WTC11 (cell line): Measurements from ENCODE around the gene DSG4.

Source experiments
- ARID4B ChIP-seq: sonication (generic); formaldehyde crosslinking; IDR thresholded peaks from 2 replicates; pipeline ENCODE4 v1.8.0; 2023; ENCODE audit warnings: missing genetic modification reagents, mild to moderate bottlenecking, borderline replicate concordance
- ATF6 ChIP-seq: sonication (generic); formaldehyde crosslinking; IDR thresholded peaks from 2 replicates; pipeline ENCODE4 v1.8.1; 2023; ENCODE audit warnings: mild to moderate bottlenecking, missing genetic modification reagents
- CBFB ChIP-seq: sonication (generic); formaldehyde crosslinking; IDR thresholded peaks from 2 replicates; pipeline ENCODE4 v1.8.1; 2022; ENCODE audit warnings: mild to moderate bottlenecking, low read depth, missing genetic modification reagents
- CTCF ChIP-seq: fragments of 200-600 bp; IDR thresholded peaks from 2 replicates; pipeline ENCODE4 v1.8.0; 2022; ENCODE audit warnings: antibody characterized with exemption
- E2F1 ChIP-seq: sonication (generic); formaldehyde crosslinking; IDR thresholded peaks from 2 replicates; pipeline ENCODE4 v1.8.0; 2022; ENCODE audit warnings: mild to moderate bottlenecking, missing genetic modification reagents
- GABPB1 ChIP-seq: sonication (generic); formaldehyde crosslinking; IDR thresholded peaks from 2 replicates; pipeline ENCODE4 v1.8.1; 2023; ENCODE audit warnings: mild to moderate bottlenecking, missing genetic modification reagents
- NR3C1 ChIP-seq: sonication (generic); formaldehyde crosslinking; conservative IDR thresholded peaks from 2 replicates; pipeline ENCODE4 v1.8.1; 2023; ENCODE audit warnings: low read depth, mild to moderate bottlenecking, missing genetic modification reagents
- PREB ChIP-seq: sonication (generic); formaldehyde crosslinking; IDR thresholded peaks from 2 replicates; pipeline ENCODE4 v1.8.1; 2022; ENCODE audit warnings: mild to moderate bottlenecking, missing genetic modification reagents, moderate library complexity, borderline replicate concordance
- SMAD3 ChIP-seq: sonication (generic); formaldehyde crosslinking; IDR thresholded peaks from 2 replicates; pipeline ENCODE4 v1.8.0; 2022; ENCODE audit warnings: missing genetic modification reagents, mild to moderate bottlenecking, borderline replicate concordance
- SP1 ChIP-seq: sonication (generic); formaldehyde crosslinking; conservative IDR thresholded peaks from 2 replicates; pipeline ENCODE4 v1.8.1; 2022; ENCODE audit warnings: missing genetic modification reagents
- TCF7 ChIP-seq: sonication (generic); formaldehyde crosslinking; IDR thresholded peaks from 2 replicates; pipeline ENCODE4 v1.8.0; 2022; ENCODE audit warnings: mild to moderate bottlenecking, low read depth, missing genetic modification reagents, moderate library complexity
- TP53 ChIP-seq: sonication (generic); formaldehyde crosslinking; IDR thresholded peaks from 2 replicates; pipeline ENCODE4 v1.8.1; 2023; ENCODE audit warnings: mild to moderate bottlenecking, missing genetic modification reagents
- TF ChIP-seq, protein P1 (sequence below): fragments of 250-450 bp; sonication (Bioruptor Pico); IDR thresholded peaks from 2 replicates; pipeline ENCODE4 v2.1.2; 2022; ENCODE audit warnings: mild to moderate bottlenecking, moderate library complexity
- TF ChIP-seq, protein P2 (sequence below): sonication (generic); formaldehyde crosslinking; conservative IDR thresholded peaks from 2 replicates; pipeline ENCODE4 v1.8.1; 2022; ENCODE audit warnings: mild to moderate bottlenecking, missing genetic modification reagents

- no peak for TF ChIP-seq CBFB (CRISPR knock-in tag)
- TF ChIP-seq SP1 (CRISPR knock-in tag) = no peak
- no peak for TF ChIP-seq ARID4B (CRISPR knock-in tag)
- TF ChIP-seq GABPB1 (CRISPR knock-in tag) = no peak
- TF ChIP-seq CTCF = no peak
- TF ChIP-seq ATF6 (CRISPR knock-in tag) = no peak
- TF ChIP-seq, protein P1, sequence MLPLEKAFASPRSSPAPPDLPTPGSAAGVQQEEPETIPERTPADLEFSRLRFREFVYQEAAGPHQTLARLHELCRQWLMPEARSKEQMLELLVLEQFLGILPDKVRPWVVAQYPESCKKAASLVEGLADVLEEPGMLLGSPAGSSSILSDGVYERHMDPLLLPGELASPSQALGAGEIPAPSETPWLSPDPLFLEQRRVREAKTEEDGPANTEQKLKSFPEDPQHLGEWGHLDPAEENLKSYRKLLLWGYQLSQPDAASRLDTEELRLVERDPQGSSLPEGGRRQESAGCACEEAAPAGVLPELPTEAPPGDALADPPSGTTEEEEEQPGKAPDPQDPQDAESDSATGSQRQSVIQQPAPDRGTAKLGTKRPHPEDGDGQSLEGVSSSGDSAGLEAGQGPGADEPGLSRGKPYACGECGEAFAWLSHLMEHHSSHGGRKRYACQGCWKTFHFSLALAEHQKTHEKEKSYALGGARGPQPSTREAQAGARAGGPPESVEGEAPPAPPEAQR (CRISPR knock-in tag) = no peak
- TF ChIP-seq, protein P2, sequence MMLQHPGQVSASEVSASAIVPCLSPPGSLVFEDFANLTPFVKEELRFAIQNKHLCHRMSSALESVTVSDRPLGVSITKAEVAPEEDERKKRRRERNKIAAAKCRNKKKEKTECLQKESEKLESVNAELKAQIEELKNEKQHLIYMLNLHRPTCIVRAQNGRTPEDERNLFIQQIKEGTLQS = no peak
- no peak for TF ChIP-seq TP53 (CRISPR knock-in tag)
- TF ChIP-seq E2F1 (CRISPR knock-in tag) = no peak
- TF ChIP-seq NR3C1 (CRISPR knock-in tag) = no peak
- TF ChIP-seq TCF7 (CRISPR knock-in tag) = no peak
- no peak for TF ChIP-seq PREB
- no peak for TF ChIP-seq SMAD3 (CRISPR knock-in tag)
Measured at GRCh38 chr18:31419457-31419932, 42.9 kb downstream of the DSG4 start.
